ENCODE measurements around the gene KLK5. TPM values are rescaled to one million over a fixed set of nuclear protein-coding genes. Genes with fewer than 3 reads are reported as not detected.

The KLK5 gene
- total RNA-seq, 1 experiment from 2014 or later = not detected

- DNase-seq = peak; percentile 42 to 81
- no peaks in the 10 kb centered on the region for H3K36me3 ChIP-seq (ENCODE audit: control insufficient read depth, insufficient read depth, low read length)
- Mint-ChIP-seq H3K27me3 (ENCODE audit: insufficient read depth, unreplicated experiment) (peaks cover 12% of the 10 kb centered on the region), H3K9me3 (ENCODE audit: unreplicated experiment) (no peaks in the 10 kb centered on the region), H3K27ac (ENCODE audit: unreplicated experiment) (no peak overlapping the region), H3K4me1 (ENCODE audit: low read depth, unreplicated experiment) (no peaks in the 10 kb centered on the region), H3K36me3 (ENCODE audit: insufficient read depth, unreplicated experiment) (no peaks in the 10 kb centered on the region), H3K4me3 (ENCODE audit: unreplicated experiment) (no peak overlapping the region)
- H3K27me3 ChIP-seq (replicated peaks; ENCODE audit: control insufficient read depth, insufficient read depth, low read length) = no peaks in the 10 kb centered on the region
- no peaks in the 10 kb centered on the region for H3K4me1 ChIP-seq
- no TSS peak for BruUV-seq (replicated peaks)
- H3K9me3 ChIP-seq = no peaks in the 10 kb centered on the region
- POLR2A ChIA-PET = no interaction called here
- TF ChIP-seq, protein P1, sequence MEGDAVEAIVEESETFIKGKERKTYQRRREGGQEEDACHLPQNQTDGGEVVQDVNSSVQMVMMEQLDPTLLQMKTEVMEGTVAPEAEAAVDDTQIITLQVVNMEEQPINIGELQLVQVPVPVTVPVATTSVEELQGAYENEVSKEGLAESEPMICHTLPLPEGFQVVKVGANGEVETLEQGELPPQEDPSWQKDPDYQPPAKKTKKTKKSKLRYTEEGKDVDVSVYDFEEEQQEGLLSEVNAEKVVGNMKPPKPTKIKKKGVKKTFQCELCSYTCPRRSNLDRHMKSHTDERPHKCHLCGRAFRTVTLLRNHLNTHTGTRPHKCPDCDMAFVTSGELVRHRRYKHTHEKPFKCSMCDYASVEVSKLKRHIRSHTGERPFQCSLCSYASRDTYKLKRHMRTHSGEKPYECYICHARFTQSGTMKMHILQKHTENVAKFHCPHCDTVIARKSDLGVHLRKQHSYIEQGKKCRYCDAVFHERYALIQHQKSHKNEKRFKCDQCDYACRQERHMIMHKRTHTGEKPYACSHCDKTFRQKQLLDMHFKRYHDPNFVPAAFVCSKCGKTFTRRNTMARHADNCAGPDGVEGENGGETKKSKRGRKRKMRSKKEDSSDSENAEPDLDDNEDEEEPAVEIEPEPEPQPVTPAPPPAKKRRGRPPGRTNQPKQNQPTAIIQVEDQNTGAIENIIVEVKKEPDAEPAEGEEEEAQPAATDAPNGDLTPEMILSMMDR (IDR thresholded peaks at IDR 0.05; ENCODE audit: insufficient read depth in 1 of 2, low read depth in 1 of 2, low read length in 1 of 2, severe bottlenecking in 1 of 2, unreplicated experiment in 1 of 2) = no peak
- intact Hi-C loops (cut with micrococcal nuclease; ENCODE audit: unreplicated experiment) = no loop called here
- no peak overlapping the region for H3K4me3 ChIP-seq (ENCODE audit: low read depth, low read length)
- CTCF ChIA-PET = no interaction called here
Measured at GRCh38 chr19:50909240-50910070, 43.4 kb downstream of the KLK5 start.

DNA sequence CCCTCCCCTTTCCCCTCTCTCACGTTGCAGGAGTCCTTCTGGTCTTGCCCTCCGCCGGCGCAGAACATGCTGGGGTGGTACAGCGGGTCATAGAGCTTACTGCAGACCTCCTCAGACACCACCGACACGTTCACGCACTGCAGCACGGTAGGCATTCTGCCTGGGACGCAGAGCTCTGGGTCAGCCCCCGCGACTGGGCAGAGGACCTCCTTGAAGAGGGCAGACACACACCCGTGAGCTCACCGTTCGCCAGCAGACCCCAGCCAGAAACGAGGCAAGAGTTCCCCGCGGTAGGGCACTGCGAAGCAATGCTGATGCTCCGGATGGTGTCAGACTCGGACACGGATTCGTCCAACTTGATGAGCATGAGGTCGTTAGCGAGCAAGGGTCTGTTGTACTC lies 44.5 kb downstream of the KLK5 start:
- H3K27me3 Mint-ChIP-seq (ENCODE audit: insufficient read depth, unreplicated experiment) = peaks cover 12% of the 10 kb centered on the region
- CTCF ChIA-PET = no interaction called here

GRCh38 chr19:50906217-50906616 lies 46.6 kb downstream of the KLK5 start:
- peak in 1 of 2 experiments; percentile 27 for DNase-seq
- Histone ChIP-seq H3K27me3 (replicated peaks; ENCODE audit: control insufficient read depth, insufficient read depth, low read length) (no peaks in the 10 kb centered on the region), H3K4me3 (ENCODE audit: low read depth, low read length) (no peak overlapping the region), H3K4me1 (no peaks in the 10 kb centered on the region), H3K9me3 (no peaks in the 10 kb centered on the region), H3K36me3 (ENCODE audit: control insufficient read depth, insufficient read depth, low read length) (no peaks in the 10 kb centered on the region)
- ChIA-PET CTCF (interaction anchor here (1.4 kb wide), 1 partner anchor 16 kb away, joined by 6 read pairs; no protein-coding TSS in a partner anchor), POLR2A (no interaction called here)
- TF ChIP-seq, protein P1 (IDR thresholded peaks at IDR 0.05; ENCODE audit: insufficient read depth in 1 of 2, low read depth in 1 of 2, low read length in 1 of 2, severe bottlenecking in 1 of 2, unreplicated experiment in 1 of 2) = peak in 1 of 2 experiments; percentile 26
- no TSS peak for BruUV-seq (replicated peaks)
- Mint-ChIP-seq H3K36me3 (ENCODE audit: insufficient read depth, unreplicated experiment) (no peaks in the 10 kb centered on the region), H3K27me3 (ENCODE audit: insufficient read depth, unreplicated experiment) (peaks cover 9% of the 10 kb centered on the region), H3K4me3 (ENCODE audit: unreplicated experiment) (no peak overlapping the region), H3K27ac (ENCODE audit: unreplicated experiment) (no peak overlapping the region), H3K9me3 (ENCODE audit: unreplicated experiment) (no peaks in the 10 kb centered on the region), H3K4me1 (ENCODE audit: low read depth, unreplicated experiment) (no peaks in the 10 kb centered on the region)
- intact Hi-C loops (cut with micrococcal nuclease; ENCODE audit: unreplicated experiment) = no loop called here

More for the DNA sequence above, 44.5 kb downstream of the KLK5 start:
- POLR2A ChIA-PET = no interaction called here
- no peaks in the 10 kb centered on the region for H3K36me3 Mint-ChIP-seq (ENCODE audit: insufficient read depth, unreplicated experiment)
- Histone ChIP-seq H3K36me3 (ENCODE audit: control insufficient read depth, insufficient read depth, low read length) (no peaks in the 10 kb centered on the region), H3K4me3 (ENCODE audit: low read depth, low read length) (no peak overlapping the region), H3K9me3 (no peaks in the 10 kb centered on the region), H3K27me3 (replicated peaks; ENCODE audit: control insufficient read depth, insufficient read depth, low read length) (no peaks in the 10 kb centered on the region), H3K4me1 (no peaks in the 10 kb centered on the region)
- TF ChIP-seq, protein P1 (IDR thresholded peaks at IDR 0.05; ENCODE audit: insufficient read depth in 1 of 2, low read depth in 1 of 2, low read length in 1 of 2, severe bottlenecking in 1 of 2, unreplicated experiment in 1 of 2) = no peak
- DNase-seq = no peak
- no peak overlapping the region for H3K27ac Mint-ChIP-seq (ENCODE audit: unreplicated experiment)
- no peaks in the 10 kb centered on the region for H3K9me3 Mint-ChIP-seq (ENCODE audit: unreplicated experiment)
- no peak overlapping the region for H3K4me3 Mint-ChIP-seq (ENCODE audit: unreplicated experiment)
- intact Hi-C loops (cut with micrococcal nuclease; ENCODE audit: unreplicated experiment) = no loop called here
- no peaks in the 10 kb centered on the region for H3K4me1 Mint-ChIP-seq (ENCODE audit: low read depth, unreplicated experiment)
- BruUV-seq (replicated peaks) = no TSS peak
